Uterus (tissue), 4 donors: ENCODE measurements around the gene ITPR1. TPM values are rescaled to one million over a fixed set of nuclear protein-coding genes. Genes with fewer than 3 reads are reported as not detected.
"Not testable (repeated sequence)": the region's sequence is repeated elsewhere in the genome, so short reads cannot be mapped to it uniquely, and the experiment has no call there.

Experiments used
- DNase-seq, 2 donors: peaks; one replicate each; pipeline ENCODE4 v3.0.0-alpha.2; 2019 to 2020
- H3K27ac ChIP-seq, 2 donors: fragments of 200-600 bp; sonication (generic); 1 replicate in 1 of 2; 2 replicates in 1 of 2; pipeline ENCODE4 v1.5.1; 2016 to 2018
- H3K27me3 ChIP-seq, 2 donors: fragments of 200-600 bp; sonication (generic); one replicate each; pipeline ENCODE4 v1.5.1; 2018 to 2019; ENCODE audit warnings: control low read depth in 1 of 2
- H3K36me3 ChIP-seq, 2 donors: fragments of 200-600 bp; sonication (generic); one replicate each; pipeline ENCODE4 v1.5.1; 2019; ENCODE audit warnings: control low read depth in 1 of 2
- H3K4me1 ChIP-seq, 2 donors: fragments of 200-600 bp; sonication (generic); one replicate each; pipeline ENCODE4 v1.5.1; 2018 to 2019; ENCODE audit warnings: control low read depth in 1 of 2
- H3K4me3 ChIP-seq, 2 donors: fragments of 200-600 bp; sonication (generic); 1 replicate in 1 of 2; 2 replicates in 1 of 2; pipeline ENCODE4 v1.5.1; 2018 to 2019; ENCODE audit warnings: mild to moderate bottlenecking in 1 of 2
- H3K9me3 ChIP-seq, 2 donors: fragments of 200-600 bp; sonication (generic); one replicate each; pipeline ENCODE4 v1.5.1; 2019; ENCODE audit warnings: control low read depth in 1 of 2
- CTCF ChIP-seq, 4 experiments: fragments of 200-600 bp in 2 of 4; fragments of 450-650 bp in 2 of 4; sonication (generic) in 2 of 4; IDR thresholded peaks; one replicate each; pipeline ENCODE4 v1.5.1; 2016 to 2019; ENCODE audit warnings: antibody characterized with exemption in 4 of 4, mild to moderate bottlenecking in 2 of 4, moderate library complexity in 1 of 4
- POLR2A ChIP-seq, 2 donors: fragments of 450-650 bp; IDR thresholded peaks; one replicate each; pipeline ENCODE4 v1.6.1; 2016; ENCODE audit warnings: antibody characterized with exemption in 2 of 2, mild to moderate bottlenecking in 1 of 2, moderate library complexity in 1 of 2
- intact Hi-C: fragments of 100-400 bp; cut with DNase I; formaldehyde crosslinking; loops from one replicate; pipeline ENCODE4 v1.15.1; 2023; ENCODE audit warnings: low total_unique reads
- total RNA-seq, 4 donors: library from RNA; depleted of rRNA in 3 of 4; stranded (reverse); fragments of >200 nt in 3 of 4; gene quantifications; one replicate each; pipeline versions ENCODE4 v1.1.0 to v1.2.4, GENCODE V29; 2014 to 2023
- donor health status: DM: yes; HTN: yes; CAD: no.

Gene ITPR1
- total RNA-seq, 4 donors from 2014 or later, result 98.2 to 224 (median 141) TPM

- no peaks in the 10 kb centered on the region for H3K9me3 ChIP-seq
- no peaks in the 10 kb centered on the region for H3K4me1 ChIP-seq
- no peak for DNase-seq
- H3K27ac ChIP-seq, result peak overlapping the region in 1 of 2 donors; percentile 45
- intact Hi-C loops, result no loop called here
- TF ChIP-seq CTCF (IDR thresholded peaks at IDR 0.05) (no peak), POLR2A (IDR thresholded peaks at IDR 0.05) (no peak)
- H3K27me3 ChIP-seq, result no peaks in the 10 kb centered on the region
- no peak overlapping the region for H3K4me3 ChIP-seq
- no peaks in the 10 kb centered on the region for H3K36me3 ChIP-seq
These were observed 102.6 kb downstream of the ITPR1 start for GRCh38 chr3:4595710-4596113.

- no peak overlapping the region for H3K4me3 ChIP-seq
- no peaks in the 10 kb centered on the region for H3K36me3 ChIP-seq
- H3K9me3 ChIP-seq, result no peaks in the 10 kb centered on the region
- no peak for TF ChIP-seq POLR2A (IDR thresholded peaks at IDR 0.05)
- no peak for TF ChIP-seq CTCF (IDR thresholded peaks at IDR 0.05)
- no peaks in the 10 kb centered on the region for H3K4me1 ChIP-seq
- intact Hi-C loops, result no loop called here
- no peak for DNase-seq
- H3K27me3 ChIP-seq, result no peaks in the 10 kb centered on the region
- H3K27ac ChIP-seq, result peak overlapping the region; percentile 28 to 45
These were observed 103.5 kb downstream of the ITPR1 start for GRCh38 chr3:4596612-4597011.

GRCh38 chr3:4597208-4597985 is 104.2 kb downstream of the ITPR1 start:
- H3K36me3 ChIP-seq, result no peaks in the 10 kb centered on the region
- no peak for DNase-seq
- H3K4me3 ChIP-seq, result no peak overlapping the region
- no peaks in the 10 kb centered on the region for H3K9me3 ChIP-seq
- intact Hi-C loops, result no loop called here
- no peak for TF ChIP-seq CTCF (IDR thresholded peaks at IDR 0.05)
- TF ChIP-seq POLR2A (IDR thresholded peaks at IDR 0.05), result no peak
- H3K27me3 ChIP-seq, result no peaks in the 10 kb centered on the region
- peak overlapping the region; percentile 28 to 45 for H3K27ac ChIP-seq
- no peaks in the 10 kb centered on the region for H3K4me1 ChIP-seq

GRCh38 chr3:4598232-4598631 is 105.1 kb downstream of the ITPR1 start:
- intact Hi-C loops, H3K27me3 ChIP-seq, H3K4me3 ChIP-seq, H3K4me1 ChIP-seq, H3K36me3 ChIP-seq, DNase-seq, H3K9me3 ChIP-seq, H3K27ac ChIP-seq: not testable (repeated sequence)

- Histone ChIP-seq H3K4me3 (no peak overlapping the region), H3K27me3 (no peaks in the 10 kb centered on the region), H3K27ac (no peak overlapping the region), H3K9me3 (no peaks in the 10 kb centered on the region), H3K36me3 (no peaks in the 10 kb centered on the region), H3K4me1 (no peaks in the 10 kb centered on the region)
- intact Hi-C loops, result no loop called here
- DNase-seq, result no peak
- no peak for TF ChIP-seq CTCF (IDR thresholded peaks at IDR 0.05)
- TF ChIP-seq POLR2A (IDR thresholded peaks at IDR 0.05), result no peak
These were observed 106.5 kb downstream of the ITPR1 start for GRCh38 chr3:4599612-4600011.
